ENCODE results near the gene SMIM14.

DNA sequence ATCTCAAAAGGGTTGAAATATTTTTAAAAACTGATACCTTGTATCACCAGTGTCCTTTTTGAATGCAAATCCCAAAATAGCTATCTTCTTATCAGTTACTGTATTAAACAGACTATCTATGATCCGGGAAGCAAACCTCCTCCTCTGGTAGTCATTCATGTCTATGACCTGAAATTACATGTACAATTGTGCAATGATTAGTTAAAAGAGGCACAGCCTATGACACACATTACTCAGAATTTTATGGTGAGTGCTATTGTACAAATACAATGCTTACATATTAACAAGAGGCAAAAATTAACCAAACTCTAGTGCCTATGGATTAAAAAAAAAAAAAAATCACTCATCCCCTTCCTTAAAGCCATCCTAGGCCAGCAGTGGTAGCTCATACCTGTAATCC lies 133.1 kb downstream of the SMIM14 start:
- TF ChIP-seq RAD21 (IDR thresholded peaks at IDR 0.05; ENCODE audit: low read depth) (no peak), TAF1 (IDR thresholded peaks at IDR 0.05; ENCODE audit: low read depth) (no peak), REST (IDR thresholded peaks at IDR 0.05; ENCODE audit: low read depth) (no peak), CEBPB (IDR thresholded peaks at IDR 0.05) (no peak), ZBTB7A (IDR thresholded peaks at IDR 0.05; ENCODE audit: low read depth) (no peak), TEAD4 (IDR thresholded peaks at IDR 0.05) (no peak), EP300 (IDR thresholded peaks at IDR 0.05; ENCODE audit: borderline replicate concordance) (no peak), NFIC (IDR thresholded peaks at IDR 0.05) (no peak), CREB1 (IDR thresholded peaks at IDR 0.05; ENCODE audit: low read depth) (no peak)
- TF ChIP-seq, protein P1, sequence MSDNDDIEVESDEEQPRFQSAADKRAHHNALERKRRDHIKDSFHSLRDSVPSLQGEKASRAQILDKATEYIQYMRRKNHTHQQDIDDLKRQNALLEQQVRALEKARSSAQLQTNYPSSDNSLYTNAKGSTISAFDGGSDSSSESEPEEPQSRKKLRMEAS (IDR thresholded peaks at IDR 0.05) = no peak
- TF ChIP-seq, protein P2, sequence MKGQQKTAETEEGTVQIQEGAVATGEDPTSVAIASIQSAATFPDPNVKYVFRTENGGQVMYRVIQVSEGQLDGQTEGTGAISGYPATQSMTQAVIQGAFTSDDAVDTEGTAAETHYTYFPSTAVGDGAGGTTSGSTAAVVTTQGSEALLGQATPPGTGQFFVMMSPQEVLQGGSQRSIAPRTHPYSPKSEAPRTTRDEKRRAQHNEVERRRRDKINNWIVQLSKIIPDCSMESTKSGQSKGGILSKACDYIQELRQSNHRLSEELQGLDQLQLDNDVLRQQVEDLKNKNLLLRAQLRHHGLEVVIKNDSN (IDR thresholded peaks at IDR 0.05) = no peak
